Kidney (tissue), 22 donors: ENCODE results near the gene RNF146. TPM values are rescaled to one million over a fixed set of nuclear protein-coding genes. Genes with fewer than 3 reads are reported as not detected.
A peak's percentile ranks its signal among the peaks of the same experiment; 100 is the strongest.

Experiments used
- DNase-seq, 5 donors: peaks; one replicate each; pipeline ENCODE4 v3.0.0-alpha.2; 2013 to 2020
- FAIRE-seq: peaks from 2 replicates; lab custom pipeline; 2012; peaks lifted over from hg19 to GRCh38; lab: Jason Lieb, UNC
- H3K27ac ChIP-seq, 2 donors: one replicate each; pipeline ENCODE4 v1.7.0; 2013; ENCODE audit warnings: low read depth in 2 of 2, low read length in 2 of 2, inconsistent platforms in 1 of 2
- H3K27me3 ChIP-seq: one replicate; pipeline ENCODE4 v1.7.1; 2013; ENCODE audit warnings: low read length, inconsistent platforms; ENCODE audit not compliant: control insufficient read depth, insufficient read depth
- H3K36me3 ChIP-seq, 3 donors: one replicate each; pipeline versions ENCODE4 v1.7.0 to v1.7.1; 2013; ENCODE audit warnings: low read length in 3 of 3, control low read depth in 1 of 3, inconsistent platforms in 1 of 3; ENCODE audit not compliant: insufficient read depth in 3 of 3, control insufficient read depth in 2 of 3
- H3K4me1 ChIP-seq, 3 donors: one replicate each; pipeline versions ENCODE4 v1.7.0 to v1.7.1; 2013; ENCODE audit warnings: low read length in 3 of 3, inconsistent platforms in 1 of 3, low read depth in 1 of 3; ENCODE audit not compliant: control insufficient read depth in 2 of 3, insufficient read depth in 2 of 3
- H3K4me3 ChIP-seq, 3 donors: one replicate each; pipeline versions ENCODE4 v1.7.0 to v1.8.1; 2013; ENCODE audit warnings: low read length in 3 of 3, control low read depth in 1 of 3, inconsistent platforms in 1 of 3
- H3K9ac ChIP-seq, 3 donors: one replicate each; pipeline versions ENCODE4 v1.7.0 to v1.7.1; 2013; ENCODE audit warnings: low read length in 3 of 3, control low read depth in 1 of 3, inconsistent platforms in 1 of 3
- H3K9me3 ChIP-seq, 3 donors: one replicate each; pipeline versions ENCODE4 v1.7.0 to v1.7.1; 2013; ENCODE audit warnings: low read length in 3 of 3, control low read depth in 1 of 3, inconsistent platforms in 1 of 3; ENCODE audit not compliant: control insufficient read depth in 2 of 3, insufficient read depth in 1 of 3
- intact Hi-C: fragments of 100-400 bp; cut with DNase I; formaldehyde crosslinking; loops from one replicate; pipeline ENCODE4 v1.11.1; 2022
- long read RNA-seq, 10 donors: library from polyadenylated mRNA in 1 of 10; unstranded in 1 of 10; transcript quantifications; one replicate each; pipeline ENCODE4 v2.0.0 and lab custom pipeline, GENCODE V29; 2021 to 2026
- polyA plus RNA-seq: library from polyadenylated mRNA; stranded (reverse); fragments of 350-450 nt; fragmentation: Illumina TruSeq; extraction: RNeasy Lipid Tissue Mini Kit (QIAGEN cat#74804); gene quantifications from one replicate; pipeline ENCODE4 v1.2.3, GENCODE V29; 2014; ENCODE audit warnings: low read depth, low replicate concordance; ENCODE audit not compliant: insufficient read depth
- total RNA-seq: library from RNA; stranded (reverse); fragmentation: NEBNext Ultra II Directional; extraction: Animal tissue kit (Norgen Biotek cat#: 25700); gene quantifications from one replicate; pipeline ENCODE4 v1.2.1, GENCODE V29; 2021
- TF ChIP-seq, protein P1 (sequence below): IDR thresholded peaks from 3 replicates; pipeline ENCODE4 v1.5.1; 2012; ENCODE audit warnings: mild to moderate bottlenecking, moderate library complexity, borderline replicate concordance; ENCODE audit not compliant: insufficient read depth; ENCODE audit errors: extremely low read depth
- donor health status: control.
- donor health status: control.
- donor health status: control.
- donor health status: control.
- donor health status: control.
- donor health status: DM: yes; HTN: yes; CAD: no.
- donor health status: Normal renal cell carcinoma (clear cell type).

Gene RNF146, protein sequence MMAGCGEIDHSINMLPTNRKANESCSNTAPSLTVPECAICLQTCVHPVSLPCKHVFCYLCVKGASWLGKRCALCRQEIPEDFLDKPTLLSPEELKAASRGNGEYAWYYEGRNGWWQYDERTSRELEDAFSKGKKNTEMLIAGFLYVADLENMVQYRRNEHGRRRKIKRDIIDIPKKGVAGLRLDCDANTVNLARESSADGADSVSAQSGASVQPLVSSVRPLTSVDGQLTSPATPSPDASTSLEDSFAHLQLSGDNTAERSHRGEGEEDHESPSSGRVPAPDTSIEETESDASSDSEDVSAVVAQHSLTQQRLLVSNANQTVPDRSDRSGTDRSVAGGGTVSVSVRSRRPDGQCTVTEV
- total RNA-seq (47.5 TPM), polyA plus RNA-seq (36.1 TPM)
- long read RNA-seq, donor 1, partial matches to known transcripts = 0 of 10 reads
- long read RNA-seq, donor 1, other reads (novel, unspliced or antisense) = 0 of 10 reads
- long read RNA-seq, donor 2, transcript RNF146-213 (3 exons, 2,070 nt) = major isoform, 5 of 14 reads
- long read RNA-seq, donor 2, partial matches to known transcripts = 0 of 14 reads
- long read RNA-seq, donor 2, other reads (novel, unspliced or antisense) = 0 of 14 reads
- long read RNA-seq, donor 3, transcript RNF146-213 (3 exons, 2,070 nt) = major isoform, 6 of 22 reads
- long read RNA-seq, donor 3, partial matches to known transcripts = 5 of 22 reads
- long read RNA-seq, donor 3, other reads (novel, unspliced or antisense) = 0 of 22 reads
- long read RNA-seq, donor 4, partial matches to known transcripts = 5 of 19 reads
- long read RNA-seq, donor 4, other reads (novel, unspliced or antisense) = 0 of 19 reads
- long read RNA-seq, donor 5 = 0 reads
- long read RNA-seq, donor 6, transcript RNF146-203 (3 exons, 2,369 nt) = minor isoform, 5 of 55 reads
- long read RNA-seq, donor 6, transcript RNF146-202 (4 exons, 2,267 nt) = minor isoform, 5 of 55 reads
- long read RNA-seq, donor 6, transcript RNF146-213 (3 exons, 2,070 nt) = major isoform, 7 of 55 reads
- long read RNA-seq, donor 6, partial matches to known transcripts = 29 of 55 reads
- long read RNA-seq, donor 6, other reads (novel, unspliced or antisense) = 0 of 55 reads
- long read RNA-seq, donor 7, partial matches to known transcripts = 0 of 6 reads
- long read RNA-seq, donor 7, other reads (novel, unspliced or antisense) = 2 of 6 reads
- long read RNA-seq, donor 8, transcript RNF146-203 (3 exons, 2,369 nt) = major isoform, 8 of 19 reads
- long read RNA-seq, donor 8, partial matches to known transcripts = 5 of 19 reads
- long read RNA-seq, donor 8, other reads (novel, unspliced or antisense) = 0 of 19 reads
- long read RNA-seq, donor 9, partial matches to known transcripts = 0 of 10 reads
- long read RNA-seq, donor 9, other reads (novel, unspliced or antisense) = 0 of 10 reads
- long read RNA-seq, donor 10, transcript RNF146-203 (3 exons, 2,369 nt) = major isoform, 5 of 29 reads
- long read RNA-seq, donor 10, partial matches to known transcripts = 14 of 29 reads
- long read RNA-seq, donor 10, other reads (novel, unspliced or antisense) = 0 of 29 reads

GRCh38 chr6:127266178-127266891 is at the start of gene RNF146:
RNF146 (plus strand) TSS chr6:127266864; CDS start chr6:127280339, 13,475 bp downstream.
- DNase-seq = peak in 4 of 5 donors; percentile 86 to 94 (median 94)
- Histone ChIP-seq H3K4me1 (peaks cover 0 to 6% (median 3%) of the 10 kb centered on the region in 3 donors), H3K4me3 (peak within 1 kb of the TSS; percentile 89 to 97 (median 96)), H3K9ac (peak within 1 kb of the TSS; percentile 80 to 98 (median 94)), H3K27ac (peak within 1 kb of the TSS; percentile 100), H3K27me3 (no peaks in the 10 kb centered on the region), H3K9me3 (no peaks in the 10 kb centered on the region), H3K36me3 (no peaks in the 10 kb centered on the region)
- no peak for FAIRE-seq
- intact Hi-C loops = no loop called here
- TF ChIP-seq, protein P1, sequence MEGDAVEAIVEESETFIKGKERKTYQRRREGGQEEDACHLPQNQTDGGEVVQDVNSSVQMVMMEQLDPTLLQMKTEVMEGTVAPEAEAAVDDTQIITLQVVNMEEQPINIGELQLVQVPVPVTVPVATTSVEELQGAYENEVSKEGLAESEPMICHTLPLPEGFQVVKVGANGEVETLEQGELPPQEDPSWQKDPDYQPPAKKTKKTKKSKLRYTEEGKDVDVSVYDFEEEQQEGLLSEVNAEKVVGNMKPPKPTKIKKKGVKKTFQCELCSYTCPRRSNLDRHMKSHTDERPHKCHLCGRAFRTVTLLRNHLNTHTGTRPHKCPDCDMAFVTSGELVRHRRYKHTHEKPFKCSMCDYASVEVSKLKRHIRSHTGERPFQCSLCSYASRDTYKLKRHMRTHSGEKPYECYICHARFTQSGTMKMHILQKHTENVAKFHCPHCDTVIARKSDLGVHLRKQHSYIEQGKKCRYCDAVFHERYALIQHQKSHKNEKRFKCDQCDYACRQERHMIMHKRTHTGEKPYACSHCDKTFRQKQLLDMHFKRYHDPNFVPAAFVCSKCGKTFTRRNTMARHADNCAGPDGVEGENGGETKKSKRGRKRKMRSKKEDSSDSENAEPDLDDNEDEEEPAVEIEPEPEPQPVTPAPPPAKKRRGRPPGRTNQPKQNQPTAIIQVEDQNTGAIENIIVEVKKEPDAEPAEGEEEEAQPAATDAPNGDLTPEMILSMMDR = peak; percentile 75

DNA sequence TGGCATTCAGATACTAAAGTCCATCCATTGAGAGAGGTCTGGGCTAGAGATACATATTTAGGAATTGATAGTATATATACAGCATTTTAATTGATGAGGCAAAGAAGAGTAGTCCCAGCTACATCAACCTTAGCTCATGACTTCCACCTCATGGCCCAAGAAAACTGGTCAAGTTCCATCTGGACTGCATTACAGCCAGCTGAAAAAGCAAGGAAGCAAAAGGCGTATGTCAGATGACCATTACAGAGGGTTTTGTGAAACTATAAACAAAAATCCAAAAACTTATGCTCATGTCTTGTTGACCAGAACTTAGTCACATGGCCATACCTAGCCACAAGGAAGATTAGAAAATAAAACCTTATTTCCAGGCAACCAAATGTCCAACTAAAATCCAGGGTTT is 46.8 kb upstream of the RNF146 start:
- Histone ChIP-seq H3K27ac (no peak overlapping the region), H3K9me3 (no peaks in the 10 kb centered on the region), H3K36me3 (no peaks in the 10 kb centered on the region), H3K9ac (no peak overlapping the region), H3K4me3 (no peak overlapping the region), H3K4me1 (peaks cover 0 to 3% (median 2%) of the 10 kb centered on the region in 3 donors), H3K27me3 (no peaks in the 10 kb centered on the region)
- intact Hi-C loops = no loop called here
- FAIRE-seq (no peak), DNase-seq (no peak)
- TF ChIP-seq, protein P1 = no peak

GRCh38 chr6:127221201-127221600 is 45.5 kb upstream of the RNF146 start:
- no peaks in the 10 kb centered on the region for H3K36me3 ChIP-seq
- TF ChIP-seq, protein P1 = no peak
- no peak for DNase-seq
- H3K9me3 ChIP-seq = no peaks in the 10 kb centered on the region
- no peak overlapping the region for H3K4me3 ChIP-seq
- H3K27me3 ChIP-seq = no peaks in the 10 kb centered on the region
- intact Hi-C loops = no loop called here
- FAIRE-seq = no peak
- H3K9ac ChIP-seq = no peak overlapping the region
- H3K27ac ChIP-seq = no peak overlapping the region
- H3K4me1 ChIP-seq = peaks cover 0 to 3% (median 2%) of the 10 kb centered on the region in 3 donors
